Mesothelial cell of epicardium (in vitro differentiated cells): ENCODE data around the gene NAV2. TPM values are rescaled to one million over a fixed set of nuclear protein-coding genes. Genes with fewer than 3 reads are reported as not detected.

Experiments
- DNase-seq, 2 experiments: peaks; one replicate each; pipeline ENCODE4 v3.0.0; 2021; ENCODE audit warnings: low spot score in 2 of 2; ENCODE audit not compliant: unreplicated experiment in 2 of 2
- H3K27ac Mint-ChIP-seq: 2 replicates; pipeline ENCODE4 v1.8.0; 2021; ENCODE audit warnings: mixed read lengths
- H3K27me3 Mint-ChIP-seq: 2 replicates; pipeline ENCODE4 v1.8.0; 2021; ENCODE audit warnings: low read depth, mixed read lengths
- H3K36me3 Mint-ChIP-seq: 2 replicates; pipeline ENCODE4 v1.8.0; 2021; ENCODE audit warnings: mixed read lengths
- H3K4me1 Mint-ChIP-seq: 2 replicates; pipeline ENCODE4 v1.8.0; 2021; ENCODE audit warnings: mixed read lengths
- H3K4me3 Mint-ChIP-seq: 2 replicates; pipeline ENCODE4 v1.8.0; 2021; ENCODE audit warnings: mild to moderate bottlenecking, moderate library complexity, mixed read lengths
- H3K9me3 Mint-ChIP-seq: 2 replicates; pipeline ENCODE4 v1.8.0; 2021; ENCODE audit warnings: mixed read lengths
- CTCF ChIP-seq: fragments of 200-600 bp; sonication (generic); IDR thresholded peaks from one replicate; pipeline ENCODE4 v1.5.0; 2021; ENCODE audit warnings: antibody characterized with exemption; ENCODE audit not compliant: unreplicated experiment
- total RNA-seq: library from RNA; stranded (reverse); gene quantifications from 3 replicates; pipeline ENCODE4 v1.2.1, GENCODE V29; 2021

NAV2 gene
- total RNA-seq, 1 donor from 2014 or later: 69.8 TPM

- Mint-ChIP-seq H3K36me3 (no peaks in the 10 kb centered on the region), H3K4me1 (peaks cover 11% of the 10 kb centered on the region), H3K9me3 (no peaks in the 10 kb centered on the region), H3K27me3 (no peaks in the 10 kb centered on the region), H3K27ac (peak overlapping the region; percentile 10), H3K4me3 (no peak overlapping the region)
- TF ChIP-seq CTCF: no peak
- DNase-seq: no peak
Measured at GRCh38 chr11:19816040-19816439, 103.4 kb downstream of the NAV2 start.

GRCh38 chr11:19816817-19817216 lies 104.2 kb downstream of the NAV2 start:
- DNase-seq: no peak
- TF ChIP-seq CTCF: no peak
- no peak overlapping the region for H3K27ac Mint-ChIP-seq

GRCh38 chr11:19817265-19817851 lies 104.7 kb downstream of the NAV2 start:
- TF ChIP-seq CTCF: no peak
- Mint-ChIP-seq H3K9me3 (no peaks in the 10 kb centered on the region), H3K36me3 (no peaks in the 10 kb centered on the region), H3K4me3 (no peak overlapping the region), H3K4me1 (peaks cover 11% of the 10 kb centered on the region), H3K27me3 (no peaks in the 10 kb centered on the region), H3K27ac (no peak overlapping the region)
- DNase-seq: no peak

More at GRCh38 chr11:19816817-19817216, 104.2 kb downstream of the NAV2 start:
- Mint-ChIP-seq H3K4me3 (no peak overlapping the region), H3K36me3 (no peaks in the 10 kb centered on the region), H3K4me1 (peaks cover 11% of the 10 kb centered on the region), H3K9me3 (no peaks in the 10 kb centered on the region), H3K27me3 (no peaks in the 10 kb centered on the region)

- H3K27me3 Mint-ChIP-seq: no peaks in the 10 kb centered on the region
- H3K36me3 Mint-ChIP-seq: no peaks in the 10 kb centered on the region
- peaks cover 11% of the 10 kb centered on the region for H3K4me1 Mint-ChIP-seq
- DNase-seq: no peak
- H3K4me3 Mint-ChIP-seq: no peak overlapping the region
- no peaks in the 10 kb centered on the region for H3K9me3 Mint-ChIP-seq
- TF ChIP-seq CTCF: no peak
- no peak overlapping the region for H3K27ac Mint-ChIP-seq
Measured at GRCh38 chr11:19817870-19818269, 105.2 kb downstream of the NAV2 start.

GRCh38 chr11:19818619-19819018 lies 106.0 kb downstream of the NAV2 start:
- H3K4me3 Mint-ChIP-seq: no peak overlapping the region
- no peaks in the 10 kb centered on the region for H3K27me3 Mint-ChIP-seq
- no peaks in the 10 kb centered on the region for H3K9me3 Mint-ChIP-seq
- no peaks in the 10 kb centered on the region for H3K36me3 Mint-ChIP-seq
- H3K27ac Mint-ChIP-seq: no peak overlapping the region
- peaks cover 11% of the 10 kb centered on the region for H3K4me1 Mint-ChIP-seq
- TF ChIP-seq CTCF: no peak
- no peak for DNase-seq

GRCh38 chr11:19819148-19819547 lies 106.5 kb downstream of the NAV2 start:
- H3K27ac Mint-ChIP-seq: no peak overlapping the region
- H3K27me3 Mint-ChIP-seq: no peaks in the 10 kb centered on the region

More at GRCh38 chr11:19819148-19819547, 106.5 kb downstream of the NAV2 start:
- H3K9me3 Mint-ChIP-seq: no peaks in the 10 kb centered on the region
- DNase-seq: no peak
- no peak for TF ChIP-seq CTCF
- no peaks in the 10 kb centered on the region for H3K36me3 Mint-ChIP-seq
- H3K4me1 Mint-ChIP-seq: peaks cover 11% of the 10 kb centered on the region
- H3K4me3 Mint-ChIP-seq: no peak overlapping the region
